Measurements from ENCODE around the gene DAB2IP.
A peak's percentile ranks its signal among the peaks of the same experiment; 100 is the strongest.
"Not testable (repeated sequence)": the region's sequence is repeated elsewhere in the genome, so short reads cannot be mapped to it uniquely, and the experiment has no call there.

DAB2IP gene

GRCh38 chr9:121731919-121732318, 80.5 kb downstream of the DAB2IP start:
- no peak for DNase-seq

- no peak for DNase-seq
Observed at GRCh38 chr9:121732389-121732788, 81.0 kb downstream of the DAB2IP start.

GRCh38 chr9:121732886-121733285, 81.5 kb downstream of the DAB2IP start:
- DNase-seq: no peak

- DNase-seq: no peak
Observed at GRCh38 chr9:121734465-121734864, 83.0 kb downstream of the DAB2IP start.

- peak; percentile 73 for DNase-seq
Observed at GRCh38 chr9:121735065-121735792, 83.8 kb downstream of the DAB2IP start.

- DNase-seq: peak; percentile 40
Observed at GRCh38 chr9:121735793-121736770, 84.6 kb downstream of the DAB2IP start.

GRCh38 chr9:121736934-121737462, 85.6 kb downstream of the DAB2IP start:
- DNase-seq: no peak

GRCh38 chr9:121737481-121737931, 86.1 kb downstream of the DAB2IP start:
- DNase-seq: no peak

GRCh38 chr9:121738411-121738810, 87.0 kb downstream of the DAB2IP start:
- DNase-seq: no peak

- no peak for DNase-seq
Observed at GRCh38 chr9:121738968-121739367, 87.5 kb downstream of the DAB2IP start.

GRCh38 chr9:121739971-121740370, 88.5 kb downstream of the DAB2IP start:
- DNase-seq: no peak

- no peak for DNase-seq
Observed at GRCh38 chr9:121741228-121741918, 89.9 kb downstream of the DAB2IP start.

- DNase-seq: not testable (repeated sequence)
Observed at GRCh38 chr9:121741919-121742283, 90.5 kb downstream of the DAB2IP start.

- DNase-seq: no peak
Observed at GRCh38 chr9:121742923-121743322, 91.5 kb downstream of the DAB2IP start.

- DNase-seq: peak; percentile 92
Observed at GRCh38 chr9:121743441-121744001, 92.1 kb downstream of the DAB2IP start.

- DNase-seq: peak; percentile 55
Observed at GRCh38 chr9:121744002-121744686, 92.7 kb downstream of the DAB2IP start.

- DNase-seq: peak; percentile 30
Observed at GRCh38 chr9:121744687-121745395, 93.4 kb downstream of the DAB2IP start.

GRCh38 chr9:121745396-121745695, 93.9 kb downstream of the DAB2IP start:
- DNase-seq: no peak

GRCh38 chr9:121746411-121746810, 95.0 kb downstream of the DAB2IP start:
- DNase-seq: no peak

GRCh38 chr9:121746866-121747265, 95.4 kb downstream of the DAB2IP start:
- no peak for DNase-seq

- no peak for DNase-seq
Observed at GRCh38 chr9:121748074-121748473, 96.6 kb downstream of the DAB2IP start.

Measured in HCEC 1CT (cell line).